Astrocyte (in vitro differentiated cells and primary cell): Measurements from ENCODE around the gene DOCK11. TPM values are rescaled to one million over a fixed set of nuclear protein-coding genes. Genes with fewer than 3 reads are reported as not detected.

Experiments
- DNase-seq: peaks from one replicate; pipeline ENCODE4 v3.0.0-alpha.2; 2010; ENCODE audit warnings: low read depth
- FAIRE-seq: peaks from 2 replicates; lab custom pipeline; 2011; peaks lifted over from hg19 to GRCh38; lab: Jason Lieb, UNC
- H2AFZ ChIP-seq: 2 replicates; pipeline ENCODE4 v1.6.0; 2012; ENCODE audit warnings: low read depth, low read length, inconsistent platforms
- H3K27ac ChIP-seq: 2 replicates; pipeline ENCODE4 v1.5.1; 2011; ENCODE audit warnings: low read depth, low read length, inconsistent platforms
- H3K27me3 ChIP-seq: 2 replicates; pipeline ENCODE4 v1.6.0; 2011; ENCODE audit warnings: low read length, inconsistent platforms; ENCODE audit not compliant: insufficient read depth
- H3K36me3 ChIP-seq: 2 replicates; pipeline ENCODE4 v1.5.1; 2011; ENCODE audit warnings: low read length, inconsistent platforms; ENCODE audit not compliant: insufficient read depth
- H3K4me1 ChIP-seq: 2 replicates; pipeline ENCODE4 v1.5.1; 2011; ENCODE audit warnings: low read length, inconsistent platforms; ENCODE audit not compliant: insufficient read depth
- H3K4me2 ChIP-seq: 2 replicates; pipeline ENCODE4 v1.6.0; 2012; ENCODE audit warnings: low read length, inconsistent platforms
- H3K4me3 ChIP-seq: 2 replicates; pipeline ENCODE4 v1.5.1; 2011; ENCODE audit warnings: low read depth, mild to moderate bottlenecking, low read length, inconsistent platforms; ENCODE audit not compliant: insufficient read depth
- H3K79me2 ChIP-seq: 2 replicates; pipeline ENCODE4 v1.6.0; 2012; ENCODE audit warnings: mild to moderate bottlenecking, low read length, inconsistent platforms; ENCODE audit not compliant: insufficient read depth
- H3K9ac ChIP-seq: 2 replicates; pipeline ENCODE4 v1.6.0; 2012; ENCODE audit warnings: mild to moderate bottlenecking, low read length, inconsistent platforms
- H3K9me3 ChIP-seq: 2 replicates; pipeline ENCODE4 v1.5.1; 2012; ENCODE audit warnings: low read depth, mild to moderate bottlenecking, low read length, inconsistent platforms; ENCODE audit not compliant: insufficient read depth
- H4K20me1 ChIP-seq: 2 replicates; pipeline ENCODE4 v1.6.0; 2012; ENCODE audit warnings: low read length, inconsistent platforms; ENCODE audit not compliant: insufficient read depth
- H3K27ac Mint-ChIP-seq: one replicate; pipeline ENCODE4 v1.8.0; 2021; ENCODE audit warnings: mild to moderate bottlenecking, mixed read lengths; ENCODE audit not compliant: unreplicated experiment
- H3K27me3 Mint-ChIP-seq: one replicate; pipeline ENCODE4 v1.8.0; 2021; ENCODE audit warnings: low read depth, mixed read lengths; ENCODE audit not compliant: unreplicated experiment
- H3K36me3 Mint-ChIP-seq: one replicate; pipeline ENCODE4 v1.8.0; 2021; ENCODE audit warnings: low read depth, mixed read lengths; ENCODE audit not compliant: unreplicated experiment
- H3K4me1 Mint-ChIP-seq: one replicate; pipeline ENCODE4 v1.8.0; 2021; ENCODE audit warnings: low read depth, mixed read lengths; ENCODE audit not compliant: unreplicated experiment
- H3K4me3 Mint-ChIP-seq: one replicate; pipeline ENCODE4 v1.8.0; 2021; ENCODE audit warnings: mild to moderate bottlenecking, moderate library complexity, mixed read lengths; ENCODE audit not compliant: unreplicated experiment
- H3K9me3 Mint-ChIP-seq: one replicate; pipeline ENCODE4 v1.8.0; 2021; ENCODE audit warnings: mild to moderate bottlenecking, mixed read lengths; ENCODE audit not compliant: unreplicated experiment
- CTCF ChIP-seq: IDR thresholded peaks from 2 replicates; pipeline ENCODE4 v1.5.1; 2011; ENCODE audit warnings: low read depth, mild to moderate bottlenecking, inconsistent platforms, low read length, moderate library complexity; ENCODE audit not compliant: insufficient read depth
- EZH2 ChIP-seq: IDR thresholded peaks from 2 replicates; pipeline ENCODE4 v1.6.1; 2012; ENCODE audit warnings: mild to moderate bottlenecking, low read length, inconsistent platforms; ENCODE audit not compliant: insufficient read depth
- total RNA-seq: library from RNA; stranded (reverse); gene quantifications from 2 replicates; pipeline ENCODE4 v1.2.1, GENCODE V29; 2021

Gene DOCK11
- total RNA-seq, 1 donor from 2014 or later, result 4.7 TPM

- Mint-ChIP-seq H3K27ac (no peak overlapping the region), H3K4me1 (no peaks in the 10 kb centered on the region), H3K27me3 (no peaks in the 10 kb centered on the region), H3K9me3 (no peaks in the 10 kb centered on the region), H3K4me3 (no peak overlapping the region), H3K36me3 (no peaks in the 10 kb centered on the region)
- Histone ChIP-seq H3K27ac (no peak overlapping the region), H3K4me3 (no peak overlapping the region), H3K4me2 (no peak overlapping the region), H3K36me3 (no peaks in the 10 kb centered on the region), H3K9ac (no peak overlapping the region), H3K79me2 (no peaks in the 10 kb centered on the region), H3K27me3 (no peaks in the 10 kb centered on the region), H2AFZ (no peak overlapping the region), H3K4me1 (no peaks in the 10 kb centered on the region), H4K20me1 (no peaks in the 10 kb centered on the region), H3K9me3 (no peaks in the 10 kb centered on the region)
- TF ChIP-seq EZH2, result no peak
- TF ChIP-seq CTCF, result no peak
- DNase-seq (no peak), FAIRE-seq (no peak)
These were observed 180.3 kb downstream of the DOCK11 start for GRCh38 chrX:118675966-118676349.

DNA sequence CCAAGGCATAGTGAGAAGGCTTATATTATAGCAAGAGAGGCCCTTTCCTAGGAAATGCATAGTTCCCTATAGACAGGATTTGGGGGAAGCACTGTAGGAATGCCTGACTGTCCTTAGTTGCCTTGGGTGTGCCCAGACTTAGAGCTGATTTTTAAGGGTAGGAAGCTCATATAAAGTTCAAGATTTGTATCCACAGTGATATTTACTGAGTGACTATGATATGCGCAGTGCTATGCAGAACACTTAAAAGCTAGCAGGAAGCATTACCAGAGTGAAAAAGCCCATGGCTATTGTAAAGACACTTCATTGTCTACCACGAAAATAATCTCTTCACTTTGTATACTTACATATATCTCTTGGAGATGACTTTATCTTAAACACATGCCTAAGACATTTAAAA is 181.7 kb downstream of the DOCK11 start:
- H3K36me3 Mint-ChIP-seq, result no peaks in the 10 kb centered on the region
- no peaks in the 10 kb centered on the region for H3K27me3 ChIP-seq
- no peak for FAIRE-seq
- no peak overlapping the region for H3K27ac ChIP-seq
- H3K4me1 Mint-ChIP-seq, result no peaks in the 10 kb centered on the region
- no peaks in the 10 kb centered on the region for H3K36me3 ChIP-seq
- H4K20me1 ChIP-seq, result no peaks in the 10 kb centered on the region
- no peak overlapping the region for H3K4me2 ChIP-seq
- no peaks in the 10 kb centered on the region for H3K79me2 ChIP-seq
- no peaks in the 10 kb centered on the region for H3K9me3 ChIP-seq
- H3K27ac Mint-ChIP-seq, result no peak overlapping the region
- H2AFZ ChIP-seq, result no peak overlapping the region
- TF ChIP-seq EZH2 (no peak), CTCF (no peak)
- no peaks in the 10 kb centered on the region for H3K27me3 Mint-ChIP-seq
- no peaks in the 10 kb centered on the region for H3K4me1 ChIP-seq
- H3K4me3 ChIP-seq, result no peak overlapping the region
- no peaks in the 10 kb centered on the region for H3K9me3 Mint-ChIP-seq
- no peak overlapping the region for H3K9ac ChIP-seq
- DNase-seq, result no peak
- no peak overlapping the region for H3K4me3 Mint-ChIP-seq

DNA sequence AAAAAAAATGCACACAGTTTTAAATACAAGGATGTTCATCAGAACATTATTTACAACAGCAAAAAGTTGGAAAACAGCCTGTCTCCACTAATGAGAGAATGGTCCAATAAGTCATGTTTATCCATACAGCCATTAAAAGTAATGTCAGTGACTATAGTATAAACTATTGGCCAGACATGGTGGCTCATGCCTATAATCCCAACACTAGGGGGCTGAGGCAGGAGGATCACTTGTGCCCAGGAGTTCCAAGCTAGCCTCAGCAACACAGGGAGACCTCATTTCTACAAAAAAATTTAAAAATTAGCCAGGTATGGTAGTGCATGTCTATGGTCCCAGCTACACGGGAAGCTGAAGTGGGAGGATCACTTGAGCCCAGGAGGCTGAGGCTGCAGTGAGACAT is 183.7 kb downstream of the DOCK11 start:
- Histone ChIP-seq H3K36me3 (no peaks in the 10 kb centered on the region), H2AFZ (no peak overlapping the region), H3K27me3 (no peaks in the 10 kb centered on the region), H3K9me3 (no peaks in the 10 kb centered on the region), H3K79me2 (no peaks in the 10 kb centered on the region), H3K9ac (no peak overlapping the region), H3K4me1 (no peaks in the 10 kb centered on the region), H3K27ac (no peak overlapping the region), H3K4me2 (no peak overlapping the region), H3K4me3 (no peak overlapping the region), H4K20me1 (no peaks in the 10 kb centered on the region)
- DNase-seq (no peak), FAIRE-seq (no peak)
- no peaks in the 10 kb centered on the region for H3K27me3 Mint-ChIP-seq
- H3K27ac Mint-ChIP-seq, result no peak overlapping the region
- no peaks in the 10 kb centered on the region for H3K4me1 Mint-ChIP-seq
- H3K9me3 Mint-ChIP-seq, result no peaks in the 10 kb centered on the region
- no peak overlapping the region for H3K4me3 Mint-ChIP-seq
- no peak for TF ChIP-seq CTCF
- no peak for TF ChIP-seq EZH2
- H3K36me3 Mint-ChIP-seq, result no peaks in the 10 kb centered on the region
